22Rv1 (cell line): ENCODE results near the gene MARK4.

ENCODE experiments used
- ZFX ChIP-seq: fragments of 450-650 bp; IDR thresholded peaks from 2 replicates; pipeline ENCODE4 v1.6.1; 2017; ENCODE audit warnings: antibody characterized with exemption, borderline replicate concordance
- TF ChIP-seq, protein P1 (sequence below): fragments of 450-650 bp; IDR thresholded peaks from 2 replicates; pipeline ENCODE4 v1.5.1; 2017; ENCODE audit warnings: mild to moderate bottlenecking

DNA sequence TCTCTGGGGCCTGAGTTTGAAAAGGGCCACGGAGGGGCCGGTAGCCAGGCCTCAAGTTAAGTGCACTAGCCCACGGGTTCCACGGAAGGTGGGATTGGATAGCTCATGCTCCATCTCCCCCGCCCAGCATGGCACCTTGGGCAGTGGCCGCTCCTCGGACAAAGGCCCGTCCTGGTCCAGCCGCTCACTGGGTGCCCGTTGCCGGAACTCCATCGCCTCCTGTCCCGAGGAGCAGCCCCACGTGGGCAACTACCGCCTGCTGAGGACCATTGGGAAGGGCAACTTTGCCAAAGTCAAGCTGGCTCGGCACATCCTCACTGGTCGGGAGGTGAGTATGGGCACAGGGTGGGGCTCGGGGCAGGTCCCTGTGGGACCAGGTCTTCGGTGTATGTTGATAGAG, 7.8 kb downstream of the MARK4 start:
- TF ChIP-seq, protein P1, sequence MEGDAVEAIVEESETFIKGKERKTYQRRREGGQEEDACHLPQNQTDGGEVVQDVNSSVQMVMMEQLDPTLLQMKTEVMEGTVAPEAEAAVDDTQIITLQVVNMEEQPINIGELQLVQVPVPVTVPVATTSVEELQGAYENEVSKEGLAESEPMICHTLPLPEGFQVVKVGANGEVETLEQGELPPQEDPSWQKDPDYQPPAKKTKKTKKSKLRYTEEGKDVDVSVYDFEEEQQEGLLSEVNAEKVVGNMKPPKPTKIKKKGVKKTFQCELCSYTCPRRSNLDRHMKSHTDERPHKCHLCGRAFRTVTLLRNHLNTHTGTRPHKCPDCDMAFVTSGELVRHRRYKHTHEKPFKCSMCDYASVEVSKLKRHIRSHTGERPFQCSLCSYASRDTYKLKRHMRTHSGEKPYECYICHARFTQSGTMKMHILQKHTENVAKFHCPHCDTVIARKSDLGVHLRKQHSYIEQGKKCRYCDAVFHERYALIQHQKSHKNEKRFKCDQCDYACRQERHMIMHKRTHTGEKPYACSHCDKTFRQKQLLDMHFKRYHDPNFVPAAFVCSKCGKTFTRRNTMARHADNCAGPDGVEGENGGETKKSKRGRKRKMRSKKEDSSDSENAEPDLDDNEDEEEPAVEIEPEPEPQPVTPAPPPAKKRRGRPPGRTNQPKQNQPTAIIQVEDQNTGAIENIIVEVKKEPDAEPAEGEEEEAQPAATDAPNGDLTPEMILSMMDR, result no peak
- no peak for TF ChIP-seq ZFX
